Kidney glomerular epithelial cell (primary cell): ENCODE data around the gene RNF113B.
A peak's percentile ranks its signal among the peaks of the same experiment; 100 is the strongest.

Experiments used
- DNase-seq: peaks from one replicate; lab custom pipeline; 2025; lab: John Stamatoyannopoulos, UW

The RNF113B gene

GRCh38 chr13:98203646-98204326 lies 26.7 kb upstream of the RNF113B start:
- DNase-seq = no peak

GRCh38 chr13:98201984-98202383 lies 24.9 kb upstream of the RNF113B start:
- DNase-seq = no peak

GRCh38 chr13:98201189-98201588 lies 24.1 kb upstream of the RNF113B start:
- no peak for DNase-seq

- no peak for DNase-seq
Measured at GRCh38 chr13:98200211-98200878, 23.3 kb upstream of the RNF113B start.

GRCh38 chr13:98199480-98199879 lies 22.4 kb upstream of the RNF113B start:
- DNase-seq = no peak

GRCh38 chr13:98198683-98199082 lies 21.6 kb upstream of the RNF113B start:
- no peak for DNase-seq

- no peak for DNase-seq
Measured at GRCh38 chr13:98195054-98195791, 18.2 kb upstream of the RNF113B start.

- no peak for DNase-seq
Measured at GRCh38 chr13:98192008-98192407, 14.9 kb upstream of the RNF113B start.

GRCh38 chr13:98190889-98191444 lies 13.9 kb upstream of the RNF113B start:
- DNase-seq = no peak

- DNase-seq = peak; percentile 25
Measured at GRCh38 chr13:98189841-98190505, 12.9 kb upstream of the RNF113B start.

GRCh38 chr13:98188544-98189166 lies 11.6 kb upstream of the RNF113B start:
- no peak for DNase-seq

GRCh38 chr13:98187965-98188261 lies 10.8 kb upstream of the RNF113B start:
- DNase-seq = no peak

- DNase-seq = peak; percentile 18
Measured at GRCh38 chr13:98187155-98187964, 10.3 kb upstream of the RNF113B start.

- no peak for DNase-seq
Measured at GRCh38 chr13:98184792-98185191, 7.7 kb upstream of the RNF113B start.

- DNase-seq = no peak
Measured at GRCh38 chr13:98182589-98182988, 5.5 kb upstream of the RNF113B start.

GRCh38 chr13:98182153-98182552 lies 5.1 kb upstream of the RNF113B start:
- no peak for DNase-seq

- DNase-seq = no peak
Measured at GRCh38 chr13:98181111-98181815, 4.2 kb upstream of the RNF113B start.

- DNase-seq = no peak
Measured at GRCh38 chr13:98180092-98180491, 3.0 kb upstream of the RNF113B start.

- peak; percentile 29 for DNase-seq
Measured at GRCh38 chr13:98175823-98176222, 1.2 kb downstream of the RNF113B start.

- DNase-seq = peak; percentile 69
Measured at GRCh38 chr13:98175043-98175442, 2.0 kb downstream of the RNF113B start.
